ENCODE measurements around the gene OTX1. TPM values are rescaled to one million over a fixed set of nuclear protein-coding genes. Genes with fewer than 3 reads are reported as not detected.

The OTX1 gene
- total RNA-seq, 1 donor from 2014 or later = 0.10 TPM

DNA sequence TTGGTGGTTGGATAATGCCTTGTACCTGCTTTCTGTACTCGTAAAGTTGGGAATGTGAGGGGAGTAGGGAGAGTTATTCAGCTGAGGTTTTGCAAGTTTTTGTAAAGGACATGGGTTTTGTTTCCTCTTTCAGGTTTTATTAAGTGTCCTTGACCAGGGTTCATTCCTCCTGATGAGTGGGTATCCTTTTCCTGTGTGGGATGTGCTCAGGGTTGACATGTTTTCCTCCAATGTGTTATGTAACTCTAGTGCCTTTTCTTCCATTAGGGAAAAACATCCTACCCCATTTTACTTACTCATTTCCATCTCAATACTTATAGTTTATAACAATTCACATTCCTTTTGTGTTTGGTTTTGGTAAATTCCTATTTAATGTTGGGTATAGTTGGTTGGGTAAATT lies 48.4 kb downstream of the OTX1 start:
- no peak for DNase-seq (ENCODE audit: low spot score)
- TF ChIP-seq, protein P1, sequence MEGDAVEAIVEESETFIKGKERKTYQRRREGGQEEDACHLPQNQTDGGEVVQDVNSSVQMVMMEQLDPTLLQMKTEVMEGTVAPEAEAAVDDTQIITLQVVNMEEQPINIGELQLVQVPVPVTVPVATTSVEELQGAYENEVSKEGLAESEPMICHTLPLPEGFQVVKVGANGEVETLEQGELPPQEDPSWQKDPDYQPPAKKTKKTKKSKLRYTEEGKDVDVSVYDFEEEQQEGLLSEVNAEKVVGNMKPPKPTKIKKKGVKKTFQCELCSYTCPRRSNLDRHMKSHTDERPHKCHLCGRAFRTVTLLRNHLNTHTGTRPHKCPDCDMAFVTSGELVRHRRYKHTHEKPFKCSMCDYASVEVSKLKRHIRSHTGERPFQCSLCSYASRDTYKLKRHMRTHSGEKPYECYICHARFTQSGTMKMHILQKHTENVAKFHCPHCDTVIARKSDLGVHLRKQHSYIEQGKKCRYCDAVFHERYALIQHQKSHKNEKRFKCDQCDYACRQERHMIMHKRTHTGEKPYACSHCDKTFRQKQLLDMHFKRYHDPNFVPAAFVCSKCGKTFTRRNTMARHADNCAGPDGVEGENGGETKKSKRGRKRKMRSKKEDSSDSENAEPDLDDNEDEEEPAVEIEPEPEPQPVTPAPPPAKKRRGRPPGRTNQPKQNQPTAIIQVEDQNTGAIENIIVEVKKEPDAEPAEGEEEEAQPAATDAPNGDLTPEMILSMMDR (IDR thresholded peaks at IDR 0.05) = no peak
- Mint-ChIP-seq H3K27ac (ENCODE audit: unreplicated experiment) (no peak overlapping the region), H3K36me3 (ENCODE audit: low read depth) (peaks cover 2% of the 10 kb centered on the region), H3K4me3 (ENCODE audit: unreplicated experiment) (no peak overlapping the region), H3K27me3 (ENCODE audit: low read depth) (peaks cover 4% of the 10 kb centered on the region), H3K9me3 (ENCODE audit: low read depth) (peaks cover 34% of the 10 kb centered on the region), H3K4me1 (ENCODE audit: low read depth) (no peaks in the 10 kb centered on the region)

DNA sequence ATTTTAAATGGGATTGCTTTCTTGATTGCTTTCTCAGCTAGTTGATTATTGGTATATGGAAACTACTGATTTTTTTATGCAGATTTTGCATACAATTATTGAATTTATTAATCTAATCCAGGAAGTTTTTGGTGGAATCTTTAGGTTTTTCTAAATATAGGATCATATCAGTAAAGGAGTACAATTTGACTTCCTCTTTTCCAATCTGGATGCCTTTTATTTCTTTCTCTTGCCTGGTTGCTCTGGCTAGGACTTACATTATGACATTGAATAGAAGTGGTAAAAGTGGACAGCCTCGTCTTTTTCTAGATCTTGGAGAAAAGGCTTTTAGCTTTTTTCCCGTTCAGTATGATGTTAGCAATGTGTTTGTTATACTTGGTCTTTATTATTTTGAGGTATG lies 51.3 kb downstream of the OTX1 start:
- no peak for DNase-seq (ENCODE audit: low spot score)
- peaks cover 52% of the 10 kb centered on the region for H3K9me3 Mint-ChIP-seq (ENCODE audit: low read depth)
- TF ChIP-seq, protein P1 (IDR thresholded peaks at IDR 0.05) = no peak
- no peak overlapping the region for H3K27ac Mint-ChIP-seq (ENCODE audit: unreplicated experiment)
- H3K27me3 Mint-ChIP-seq (ENCODE audit: low read depth) = no peaks in the 10 kb centered on the region
- no peak overlapping the region for H3K4me3 Mint-ChIP-seq (ENCODE audit: unreplicated experiment)
- no peaks in the 10 kb centered on the region for H3K4me1 Mint-ChIP-seq (ENCODE audit: low read depth)
- peaks cover 11% of the 10 kb centered on the region for H3K36me3 Mint-ChIP-seq (ENCODE audit: low read depth)

DNA sequence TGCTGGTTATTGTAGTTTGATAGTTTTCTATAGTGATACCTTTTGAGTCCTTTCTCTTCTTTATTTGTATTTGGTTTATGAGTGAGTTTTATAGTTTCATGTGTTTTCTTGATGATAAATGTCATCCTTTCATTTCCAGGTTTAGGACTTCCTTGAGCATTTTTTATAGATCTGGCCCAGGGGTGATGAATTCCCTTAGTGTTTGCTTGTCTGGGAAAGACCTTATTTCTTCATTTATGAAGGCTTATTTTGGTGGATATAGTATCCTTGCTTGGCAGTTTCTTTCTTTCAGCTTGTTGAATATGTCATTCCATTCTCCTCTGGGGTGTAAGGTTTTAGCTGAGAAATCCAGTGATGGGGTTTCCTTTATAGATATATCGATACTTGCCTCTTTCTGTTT lies 53.9 kb downstream of the OTX1 start:
- DNase-seq (ENCODE audit: low spot score) = no peak
- Mint-ChIP-seq H3K27me3 (ENCODE audit: low read depth) (no peaks in the 10 kb centered on the region), H3K27ac (ENCODE audit: unreplicated experiment) (no peak overlapping the region), H3K4me1 (ENCODE audit: low read depth) (no peaks in the 10 kb centered on the region), H3K9me3 (ENCODE audit: low read depth) (peaks cover 61% of the 10 kb centered on the region), H3K36me3 (ENCODE audit: low read depth) (peaks cover 11% of the 10 kb centered on the region), H3K4me3 (ENCODE audit: unreplicated experiment) (no peak overlapping the region)
- TF ChIP-seq, protein P1 (IDR thresholded peaks at IDR 0.05) = no peak
